Neural cell (in vitro differentiated cells): Measurements from ENCODE around the gene PCDHA6. TPM values are rescaled to one million over a fixed set of nuclear protein-coding genes. Genes with fewer than 3 reads are reported as not detected.

ENCODE experiments used
- H2AFZ ChIP-seq: fragments of 200-600, 300-800 bp; sonication (generic), shearing (Covaris generic); 2 replicates; pipeline ENCODE4 v1.6.0; 2014; ENCODE audit warnings: low read depth, mild to moderate bottlenecking, antibody characterized with exemption, low read length, moderate library complexity
- H3F3A ChIP-seq: fragments of 200-600 bp; shearing (Covaris generic); 2 replicates; pipeline ENCODE4 v1.6.1; 2016; ENCODE audit warnings: mild to moderate bottlenecking, moderate library complexity, mixed read lengths, antibody characterized with exemption, low read length; ENCODE audit not compliant: insufficient read depth, poor library complexity, severe bottlenecking
- H3K27ac ChIP-seq: fragments of 200-600, 300-800 bp; sonication (generic), shearing (Covaris generic); 2 replicates; pipeline ENCODE4 v1.5.1; 2014; ENCODE audit warnings: mild to moderate bottlenecking, low read length, moderate library complexity
- H3K27me3 ChIP-seq: fragments of 300-800, 200-600 bp; sonication (generic), shearing (Covaris generic); 2 replicates; pipeline ENCODE4 v1.6.0; 2014; ENCODE audit warnings: mild to moderate bottlenecking, low read depth, low read length, moderate library complexity; ENCODE audit not compliant: insufficient read depth
- H3K36me3 ChIP-seq: fragments of 300-800, 200-600 bp; sonication (generic), shearing (Covaris generic); 2 replicates; pipeline ENCODE4 v1.5.1; 2014; ENCODE audit warnings: mild to moderate bottlenecking, antibody characterized with exemption, low read length, moderate library complexity; ENCODE audit not compliant: insufficient read depth
- H3K4me2 ChIP-seq: fragments of 300-800, 200-600 bp; sonication (generic), shearing (Covaris generic); 2 replicates; pipeline ENCODE4 v1.6.0; 2014; ENCODE audit warnings: mild to moderate bottlenecking, low read length
- H3K4me3 ChIP-seq: fragments of 300-800, 200-600 bp; sonication (generic), shearing (Covaris generic); 2 replicates; pipeline ENCODE4 v1.5.1; 2014; ENCODE audit warnings: mild to moderate bottlenecking, low read length, moderate library complexity
- H3K79me2 ChIP-seq: fragments of 200-600 bp; shearing (Covaris generic); replicated peaks from 2 replicates; pipeline ENCODE4 v1.6.0; 2014; ENCODE audit warnings: mild to moderate bottlenecking, low read length, moderate library complexity; ENCODE audit not compliant: insufficient read depth
- H3K9ac ChIP-seq: fragments of 300-800, 200-600 bp; sonication (generic), shearing (Covaris generic); 2 replicates; pipeline ENCODE4 v1.6.1; 2016; ENCODE audit warnings: mild to moderate bottlenecking, low read length, mixed read lengths
- H3K9me2 ChIP-seq: fragments of 200-600 bp; shearing (Covaris generic); 2 replicates; pipeline ENCODE4 v1.6.1; 2016; ENCODE audit warnings: mild to moderate bottlenecking, low read length, mixed read lengths; ENCODE audit not compliant: insufficient read depth
- H3K9me3 ChIP-seq: fragments of 200-600, 300-800 bp; sonication (generic), shearing (Covaris generic); 2 replicates; pipeline ENCODE4 v1.6.1; 2016; ENCODE audit warnings: mild to moderate bottlenecking, mixed run types, low read length, moderate library complexity, mixed read lengths
- H4K20me1 ChIP-seq: fragments of 200-600 bp; shearing (Covaris generic); 2 replicates; pipeline ENCODE4 v1.6.1; 2016; ENCODE audit warnings: mild to moderate bottlenecking, mixed run types; ENCODE audit not compliant: insufficient read depth
- EP300 ChIP-seq: fragments of 450-650 bp; conservative IDR thresholded peaks from 2 replicates; pipeline ENCODE4 v1.6.1; 2014; ENCODE audit warnings: antibody characterized with exemption, mild to moderate bottlenecking, moderate library complexity; ENCODE audit not compliant: poor library complexity, severe bottlenecking
- EZH2 ChIP-seq: fragments of 200-600, 300-800 bp; shearing (Covaris generic), sonication (generic); IDR thresholded peaks from 2 replicates; pipeline ENCODE4 v1.6.1; 2014; ENCODE audit warnings: antibody characterized with exemption, low read length, borderline replicate concordance, mild to moderate bottlenecking; ENCODE audit not compliant: insufficient read depth, poor library complexity, severe bottlenecking
- MXI1 ChIP-seq: fragments of 450-650 bp; conservative IDR thresholded peaks from 2 replicates; pipeline ENCODE4 v1.6.1; 2014; ENCODE audit warnings: antibody characterized with exemption, mild to moderate bottlenecking; ENCODE audit not compliant: poor library complexity, severe bottlenecking
- POLR2AphosphoS5 ChIP-seq: IDR thresholded peaks from 2 replicates; pipeline ENCODE4 v1.6.1; 2012
- RAD21 ChIP-seq: fragments of 450-650 bp; conservative IDR thresholded peaks from 2 replicates; pipeline ENCODE4 v1.6.1; 2014; ENCODE audit warnings: antibody characterized with exemption, mild to moderate bottlenecking, moderate library complexity
- SMC3 ChIP-seq: fragments of 450-650 bp; conservative IDR thresholded peaks from 2 replicates; pipeline ENCODE4 v1.6.1; 2014; ENCODE audit warnings: antibody characterized with exemption, mild to moderate bottlenecking, moderate library complexity; ENCODE audit not compliant: poor library complexity
- TAF1 ChIP-seq: IDR thresholded peaks from 2 replicates; pipeline ENCODE4 v1.6.1; 2012; ENCODE audit warnings: low read depth
- polyA plus RNA-seq: library from polyadenylated mRNA; depleted of rRNA; stranded (reverse); fragments of >200 nt; gene quantifications from 2 replicates; pipeline ENCODE4 v1.2.3, GENCODE V29; 2014
- TF ChIP-seq, protein P1 (sequence below): fragments of 450-650 bp; IDR thresholded peaks from 2 replicates; pipeline ENCODE4 v1.5.1; 2014; ENCODE audit warnings: antibody characterized with exemption, mild to moderate bottlenecking, moderate library complexity; ENCODE audit not compliant: poor library complexity, severe bottlenecking
- TF ChIP-seq, protein P2 (sequence below): IDR thresholded peaks from 2 replicates; pipeline ENCODE4 v1.6.1; 2012; ENCODE audit warnings: borderline replicate concordance

The PCDHA6 gene
- polyA plus RNA-seq, 1 donor from 2014 or later, result 3.6 TPM

DNA sequence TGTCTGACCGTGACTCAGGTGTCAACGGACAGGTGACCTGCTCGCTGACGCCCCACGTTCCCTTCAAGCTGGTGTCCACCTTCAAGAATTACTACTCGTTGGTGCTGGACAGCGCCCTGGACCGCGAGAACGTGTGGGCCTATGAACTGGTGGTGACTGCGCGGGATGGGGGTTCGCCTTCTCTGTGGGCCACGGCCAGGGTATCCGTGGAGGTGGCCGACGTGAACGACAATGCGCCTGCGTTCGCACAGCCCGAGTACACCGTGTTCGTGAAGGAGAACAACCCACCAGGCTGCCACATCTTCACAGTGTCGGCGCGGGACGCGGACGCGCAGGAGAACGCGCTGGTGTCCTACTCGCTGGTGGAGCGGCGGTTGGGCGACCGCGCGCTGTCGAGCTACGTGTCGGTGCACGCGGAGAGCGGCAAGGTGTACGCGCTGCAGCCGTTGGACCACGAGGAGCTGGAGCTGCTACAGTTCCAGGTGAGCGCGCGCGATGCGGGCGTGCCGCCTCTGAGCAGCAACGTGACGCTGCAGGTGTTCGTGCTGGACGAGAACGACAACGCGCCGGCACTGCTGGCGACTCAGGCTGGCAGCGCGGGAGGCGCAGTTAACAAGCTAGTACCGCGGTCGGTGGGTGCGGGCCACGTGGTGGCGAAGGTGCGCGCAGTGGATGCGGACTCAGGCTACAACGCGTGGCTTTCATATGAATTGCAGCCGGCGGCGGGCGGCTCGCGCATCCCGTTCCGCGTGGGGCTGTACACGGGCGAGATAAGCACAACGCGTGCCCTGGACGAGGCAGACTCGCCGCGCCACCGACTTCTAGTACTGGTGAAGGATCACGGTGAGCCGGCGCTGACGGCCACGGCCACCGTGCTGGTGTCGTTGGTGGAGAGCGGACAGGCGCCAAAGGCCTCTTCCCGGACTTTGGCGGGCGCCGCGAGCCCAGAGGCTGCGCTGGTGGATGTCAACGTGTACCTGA lies 42.8 kb downstream of the PCDHA6 start:
- Histone ChIP-seq H2AFZ (no peak overlapping the region), H4K20me1 (no peaks in the 10 kb centered on the region), H3K79me2 (peaks cover 69% of the 10 kb centered on the region), H3K9ac (no peak overlapping the region), H3K9me2 (no peaks in the 10 kb centered on the region), H3K4me2 (no peak overlapping the region), H3K4me3 (peak overlapping the region; percentile 67), H3K9me3 (peaks cover 37% of the 10 kb centered on the region), H3K27me3 (no peaks in the 10 kb centered on the region), H3K36me3 (peaks cover 53% of the 10 kb centered on the region), H3F3A (no peaks in the 10 kb centered on the region), H3K27ac (no peak overlapping the region)
- TF ChIP-seq SMC3, result no peak
- TF ChIP-seq, protein P1, sequence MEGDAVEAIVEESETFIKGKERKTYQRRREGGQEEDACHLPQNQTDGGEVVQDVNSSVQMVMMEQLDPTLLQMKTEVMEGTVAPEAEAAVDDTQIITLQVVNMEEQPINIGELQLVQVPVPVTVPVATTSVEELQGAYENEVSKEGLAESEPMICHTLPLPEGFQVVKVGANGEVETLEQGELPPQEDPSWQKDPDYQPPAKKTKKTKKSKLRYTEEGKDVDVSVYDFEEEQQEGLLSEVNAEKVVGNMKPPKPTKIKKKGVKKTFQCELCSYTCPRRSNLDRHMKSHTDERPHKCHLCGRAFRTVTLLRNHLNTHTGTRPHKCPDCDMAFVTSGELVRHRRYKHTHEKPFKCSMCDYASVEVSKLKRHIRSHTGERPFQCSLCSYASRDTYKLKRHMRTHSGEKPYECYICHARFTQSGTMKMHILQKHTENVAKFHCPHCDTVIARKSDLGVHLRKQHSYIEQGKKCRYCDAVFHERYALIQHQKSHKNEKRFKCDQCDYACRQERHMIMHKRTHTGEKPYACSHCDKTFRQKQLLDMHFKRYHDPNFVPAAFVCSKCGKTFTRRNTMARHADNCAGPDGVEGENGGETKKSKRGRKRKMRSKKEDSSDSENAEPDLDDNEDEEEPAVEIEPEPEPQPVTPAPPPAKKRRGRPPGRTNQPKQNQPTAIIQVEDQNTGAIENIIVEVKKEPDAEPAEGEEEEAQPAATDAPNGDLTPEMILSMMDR, result no peak
- no peak for TF ChIP-seq EP300
- TF ChIP-seq MXI1, result no peak
- TF ChIP-seq RAD21, result no peak
- TF ChIP-seq EZH2, result no peak
- no peak for TF ChIP-seq POLR2AphosphoS5
- TF ChIP-seq, protein P2, sequence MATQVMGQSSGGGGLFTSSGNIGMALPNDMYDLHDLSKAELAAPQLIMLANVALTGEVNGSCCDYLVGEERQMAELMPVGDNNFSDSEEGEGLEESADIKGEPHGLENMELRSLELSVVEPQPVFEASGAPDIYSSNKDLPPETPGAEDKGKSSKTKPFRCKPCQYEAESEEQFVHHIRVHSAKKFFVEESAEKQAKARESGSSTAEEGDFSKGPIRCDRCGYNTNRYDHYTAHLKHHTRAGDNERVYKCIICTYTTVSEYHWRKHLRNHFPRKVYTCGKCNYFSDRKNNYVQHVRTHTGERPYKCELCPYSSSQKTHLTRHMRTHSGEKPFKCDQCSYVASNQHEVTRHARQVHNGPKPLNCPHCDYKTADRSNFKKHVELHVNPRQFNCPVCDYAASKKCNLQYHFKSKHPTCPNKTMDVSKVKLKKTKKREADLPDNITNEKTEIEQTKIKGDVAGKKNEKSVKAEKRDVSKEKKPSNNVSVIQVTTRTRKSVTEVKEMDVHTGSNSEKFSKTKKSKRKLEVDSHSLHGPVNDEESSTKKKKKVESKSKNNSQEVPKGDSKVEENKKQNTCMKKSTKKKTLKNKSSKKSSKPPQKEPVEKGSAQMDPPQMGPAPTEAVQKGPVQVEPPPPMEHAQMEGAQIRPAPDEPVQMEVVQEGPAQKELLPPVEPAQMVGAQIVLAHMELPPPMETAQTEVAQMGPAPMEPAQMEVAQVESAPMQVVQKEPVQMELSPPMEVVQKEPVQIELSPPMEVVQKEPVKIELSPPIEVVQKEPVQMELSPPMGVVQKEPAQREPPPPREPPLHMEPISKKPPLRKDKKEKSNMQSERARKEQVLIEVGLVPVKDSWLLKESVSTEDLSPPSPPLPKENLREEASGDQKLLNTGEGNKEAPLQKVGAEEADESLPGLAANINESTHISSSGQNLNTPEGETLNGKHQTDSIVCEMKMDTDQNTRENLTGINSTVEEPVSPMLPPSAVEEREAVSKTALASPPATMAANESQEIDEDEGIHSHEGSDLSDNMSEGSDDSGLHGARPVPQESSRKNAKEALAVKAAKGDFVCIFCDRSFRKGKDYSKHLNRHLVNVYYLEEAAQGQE, result no peak
- no peak for TF ChIP-seq TAF1

DNA sequence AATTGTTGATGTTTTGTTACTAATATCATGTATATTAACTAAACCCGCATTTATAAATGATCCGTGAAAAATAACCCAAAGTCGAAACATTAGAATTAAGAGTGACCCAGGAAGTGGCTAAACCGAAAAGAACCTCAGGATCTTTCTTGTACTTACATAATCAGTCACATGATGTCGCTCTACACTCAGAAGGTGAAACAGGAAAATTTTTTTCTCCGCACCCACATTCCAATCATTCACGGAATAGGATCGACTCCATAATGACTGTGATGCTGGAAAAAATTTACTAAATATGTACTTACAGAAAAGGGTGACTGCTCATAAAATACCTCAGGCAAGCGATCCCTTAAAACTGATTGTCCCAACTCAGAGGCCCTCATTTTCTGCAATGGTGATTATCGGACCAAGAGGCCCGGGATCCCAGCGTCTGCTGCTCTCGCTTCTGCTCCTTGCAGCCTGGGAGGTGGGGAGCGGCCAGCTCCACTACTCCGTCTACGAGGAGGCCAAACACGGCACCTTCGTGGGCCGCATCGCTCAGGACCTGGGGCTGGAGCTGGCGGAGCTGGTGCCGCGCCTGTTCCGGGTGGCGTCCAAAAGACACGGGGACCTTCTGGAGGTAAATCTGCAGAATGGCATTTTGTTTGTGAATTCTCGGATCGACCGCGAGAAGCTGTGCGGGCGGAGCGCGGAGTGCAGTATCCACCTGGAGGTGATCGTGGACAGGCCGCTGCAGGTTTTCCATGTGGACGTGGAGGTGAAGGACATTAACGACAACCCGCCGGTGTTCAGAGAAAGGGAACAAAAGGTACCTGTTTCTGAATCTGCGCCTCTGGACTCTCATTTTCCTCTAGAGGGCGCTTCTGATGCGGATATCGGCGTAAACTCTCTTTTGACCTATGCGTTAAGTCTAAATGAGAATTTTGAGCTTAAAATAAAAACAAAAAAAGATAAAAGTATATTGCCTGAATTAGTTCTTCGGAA lies 47.6 kb downstream of the PCDHA6 start, which contains the start of gene PCDHA12:
Gene PCDHA12 (plus strand): TSS at position 224 of the 981 bp plus-strand sequence. CDS start 165 bp downstream, at position 389.
- H3K4me2 ChIP-seq, result peak within 1 kb of the TSS; percentile 49
- no peaks in the 10 kb centered on the region for H3F3A ChIP-seq
- peak within 1 kb of the TSS; percentile 75 for H3K9ac ChIP-seq
- H3K9me2 ChIP-seq, result no peaks in the 10 kb centered on the region
- H3K4me3 ChIP-seq, result peak within 1 kb of the TSS; percentile 67
- peaks cover 40% of the 10 kb centered on the region for H3K36me3 ChIP-seq
- TF ChIP-seq, protein P1, result peak; percentile 61
- TF ChIP-seq, protein P2, result peak; percentile 78
- TF ChIP-seq TAF1, result no peak
- no peak for TF ChIP-seq MXI1
- TF ChIP-seq SMC3, result peak; percentile 69
- no peak for TF ChIP-seq EP300
- TF ChIP-seq RAD21, result peak; percentile 72
- peak; percentile 13 for TF ChIP-seq POLR2AphosphoS5
- TF ChIP-seq EZH2, result no peak
- H3K9me3 ChIP-seq, result peaks cover 43% of the 10 kb centered on the region
- H2AFZ ChIP-seq, result peak within 1 kb of the TSS; percentile 44
- peaks cover 63% of the 10 kb centered on the region for H3K79me2 ChIP-seq
- no peaks in the 10 kb centered on the region for H4K20me1 ChIP-seq
- no peaks in the 10 kb centered on the region for H3K27me3 ChIP-seq
- peak within 1 kb of the TSS; percentile 81 for H3K27ac ChIP-seq
